ENCODE results near the gene CTXN1. TPM values are rescaled to one million over a fixed set of nuclear protein-coding genes. Genes with fewer than 3 reads are reported as not detected.

The CTXN1 gene
- total and polyA plus RNA-seq, 12 donors = 1.3 to 17.9 (median 10.6) TPM; not detected in 1

- intact Hi-C loops (cut with DNase I) = no loop called here
- 59 to 68% (median 60%) methylated on average over 14 of the region's 14 CpGs for WGBS, 4 donors
- H3K9me3 ChIP-seq (replicated peaks in 1 of 3) = no peaks in the 10 kb centered on the region
- DNase-seq = peak; percentile 58 to 87 (median 83)
- peak overlapping the region in 2 of 5 donors; percentile 8 to 34 for H3K27ac ChIP-seq
- peaks cover 12 to 34% of the 10 kb centered on the region in 2 donors for H3K4me1 ChIP-seq (replicated peaks in 1 of 2)
- H3K4me3 ChIP-seq = no peak overlapping the region
- no peaks in the 10 kb centered on the region for H3K27me3 ChIP-seq
- peaks cover 0 to 35% of the 10 kb centered on the region in 2 donors for H3K36me3 ChIP-seq (replicated peaks in 1 of 2)
- TF ChIP-seq POLR2A (IDR thresholded peaks at IDR 0.05) = peak in 1 of 2 donors; percentile 17
- no peak for TF ChIP-seq CTCF (IDR thresholded peaks at IDR 0.05)
Observed at GRCh38 chr19:7908078-7908699, 17.7 kb downstream of the CTXN1 start.

- Histone ChIP-seq H3K4me1 (replicated peaks in 1 of 2) (peaks cover 18 to 40% of the 10 kb centered on the region in 2 donors), H3K27me3 (no peaks in the 10 kb centered on the region), H3K9me3 (replicated peaks in 1 of 3) (no peaks in the 10 kb centered on the region), H3K4me3 (no peak overlapping the region), H3K27ac (peak overlapping the region in 2 of 5 donors; percentile 8 to 34), H3K36me3 (replicated peaks in 1 of 2) (peaks cover 0 to 30% of the 10 kb centered on the region in 2 donors)
- DNase-seq = peak in 1 of 7 donors; percentile 29
- 84 to 88% (median 87%) methylated on average over 9 to 11 of the region's 11 CpGs for WGBS, 4 donors
- TF ChIP-seq CTCF (IDR thresholded peaks at IDR 0.05) (no peak), POLR2A (IDR thresholded peaks at IDR 0.05) (no peak)
- intact Hi-C loops (cut with DNase I) = no loop called here
Observed at GRCh38 chr19:7907544-7907943, 18.4 kb downstream of the CTXN1 start.

- Histone ChIP-seq H3K4me1 (replicated peaks in 1 of 2) (peaks cover 20 to 44% of the 10 kb centered on the region in 2 donors), H3K27ac (no peak overlapping the region), H3K36me3 (replicated peaks in 1 of 2) (peaks cover 0 to 25% of the 10 kb centered on the region in 2 donors), H3K4me3 (no peak overlapping the region), H3K9me3 (replicated peaks in 1 of 3) (no peaks in the 10 kb centered on the region), H3K27me3 (no peaks in the 10 kb centered on the region)
- TF ChIP-seq POLR2A (IDR thresholded peaks at IDR 0.05) (no peak), CTCF (IDR thresholded peaks at IDR 0.05) (no peak)
- WGBS, 4 donors = 88 to 95% (median 91%) methylated on average over 19 of the region's 19 CpGs
- DNase-seq = peak in 2 of 7 donors; percentile 22 to 57
- intact Hi-C loops (cut with DNase I) = no loop called here
Observed at GRCh38 chr19:7907122-7907521, 18.8 kb downstream of the CTXN1 start.

- H3K4me1 ChIP-seq (replicated peaks in 1 of 2) = peaks cover 20 to 44% of the 10 kb centered on the region in 2 donors
- no peak overlapping the region for H3K4me3 ChIP-seq
- H3K27ac ChIP-seq = no peak overlapping the region
- no peak for TF ChIP-seq POLR2A (IDR thresholded peaks at IDR 0.05)
- TF ChIP-seq CTCF (IDR thresholded peaks at IDR 0.05) = no peak
- intact Hi-C loops (cut with DNase I) = no loop called here
- H3K36me3 ChIP-seq (replicated peaks in 1 of 2) = peaks cover 0 to 13% of the 10 kb centered on the region in 2 donors
- H3K27me3 ChIP-seq = no peaks in the 10 kb centered on the region
- 82 to 89% (median 86%) methylated on average over 8 to 10 of the region's 10 CpGs for WGBS, 4 donors
- peak in 4 of 7 donors; percentile 25 to 63 (median 31) for DNase-seq
- no peaks in the 10 kb centered on the region for H3K9me3 ChIP-seq (replicated peaks in 1 of 3)
Observed at GRCh38 chr19:7905859-7906258, 20.1 kb downstream of the CTXN1 start.

All from adrenal gland (tissue), 12 donors.